Upper lobe of left lung (tissue), 6 donors: ENCODE measurements around the gene TLE4. TPM values are rescaled to one million over a fixed set of nuclear protein-coding genes. Genes with fewer than 3 reads are reported as not detected.

Experiments used
- ATAC-seq, 2 donors: fragments of 200-7000 bp; cut with Tn5 transposase; one replicate each; pipeline ENCODE4 v1.9.1; 2022; ENCODE audit warnings: mild to moderate bottlenecking in 2 of 2, moderate library complexity in 2 of 2; ENCODE audit not compliant: low FRiP score in 2 of 2
- DNase-seq, 2 donors: peaks; one replicate each; pipeline ENCODE4 v3.0.0-alpha.2; 2019 to 2020
- H3K27ac ChIP-seq, 4 donors: fragments of 200-600 bp; sonication (generic); one replicate each; pipeline ENCODE4 v1.5.1; 2016 to 2019
- H3K27me3 ChIP-seq, 4 donors: fragments of 200-600 bp; sonication (generic); one replicate each; pipeline ENCODE4 v1.5.1; 2017 to 2019
- H3K36me3 ChIP-seq, 4 donors: fragments of 200-600 bp; sonication (generic); one replicate each; pipeline ENCODE4 v1.5.1; 2016 to 2019
- H3K4me1 ChIP-seq, 4 donors: fragments of 200-600 bp; sonication (generic); one replicate each; pipeline ENCODE4 v1.5.1; 2018 to 2019
- H3K4me3 ChIP-seq, 4 donors: fragments of 200-600 bp; sonication (generic); one replicate each; pipeline ENCODE4 v1.5.1; 2017 to 2019; ENCODE audit warnings: mild to moderate bottlenecking in 2 of 4, moderate library complexity in 1 of 4
- H3K9me3 ChIP-seq, 4 donors: fragments of 200-600 bp; sonication (generic); one replicate each; pipeline ENCODE4 v1.5.1; 2018 to 2019
- CTCF ChIP-seq, 6 experiments: fragments of 450-650 bp in 4 of 6; fragments of 200-600 bp in 2 of 6; sonication (generic) in 2 of 6; IDR thresholded peaks; one replicate each; pipeline ENCODE4 v1.5.1; 2016 to 2019; ENCODE audit warnings: antibody characterized with exemption in 6 of 6
- EP300 ChIP-seq, 4 donors: sonication (generic); formaldehyde crosslinking; IDR thresholded peaks; one replicate each; pipeline ENCODE4 v1.5.1; 2017; ENCODE audit warnings: antibody characterized with exemption in 4 of 4, control low read depth in 2 of 4
- POLR2A ChIP-seq, 4 donors: fragments of 450-650 bp; IDR thresholded peaks; one replicate each; pipeline ENCODE4 v1.5.1; 2016 to 2017; ENCODE audit warnings: antibody characterized with exemption in 4 of 4, mild to moderate bottlenecking in 2 of 4
- POLR2AphosphoS5 ChIP-seq, 2 donors: sonication (generic); formaldehyde crosslinking; IDR thresholded peaks; one replicate each; pipeline ENCODE4 v1.5.1; 2017; ENCODE audit warnings: antibody characterized with exemption in 2 of 2
- WGBS, 2 donors: methylation state at CpG; one replicate each; pipeline ENCODE4 v1.1.5; 2017 to 2018; 5-methylcytosine and 5-hydroxymethylcytosine counted together
- total RNA-seq, 6 donors: library from RNA; depleted of rRNA in 4 of 6; stranded (reverse); fragments of >200 nt in 4 of 6; gene quantifications; one replicate each; pipeline versions ENCODE4 v1.1.0 to v1.2.1, GENCODE V29; 2016 to 2021
- donor health status: DM: no; HTN: no; CAD: no; lungs with moderate emphysema.
- donor health status: DM: no; HTN: yes; CAD: no; lungs with severe emphysema.

The TLE4 gene
- total RNA-seq, 6 donors from 2014 or later: 37.7 to 152 (median 46.7) TPM

- H3K36me3 ChIP-seq: no peaks in the 10 kb centered on the region
- no peak for ATAC-seq
- TF ChIP-seq CTCF (IDR thresholded peaks at IDR 0.05) (no peak), EP300 (IDR thresholded peaks at IDR 0.05) (no peak), POLR2A (IDR thresholded peaks at IDR 0.05) (no peak), POLR2AphosphoS5 (IDR thresholded peaks at IDR 0.05) (no peak)
- no peaks in the 10 kb centered on the region for H3K4me1 ChIP-seq
- H3K27me3 ChIP-seq: no peaks in the 10 kb centered on the region
- H3K4me3 ChIP-seq: no peak overlapping the region
- no peak overlapping the region for H3K27ac ChIP-seq
- no peaks in the 10 kb centered on the region for H3K9me3 ChIP-seq
- no peak for DNase-seq
- WGBS, 2 donors: 83 to 84% methylated on average over 6 of the region's 6 CpGs
Observed at GRCh38 chr9:79763671-79764285, 192.0 kb downstream of the TLE4 start.

GRCh38 chr9:79764374-79764773, 192.6 kb downstream of the TLE4 start:
- Histone ChIP-seq H3K27ac (no peak overlapping the region), H3K4me3 (no peak overlapping the region), H3K4me1 (no peaks in the 10 kb centered on the region), H3K36me3 (no peaks in the 10 kb centered on the region), H3K9me3 (no peaks in the 10 kb centered on the region), H3K27me3 (no peaks in the 10 kb centered on the region)
- WGBS, 2 donors: 57 to 61% methylated on average over 3 of the region's 3 CpGs
- TF ChIP-seq POLR2A (IDR thresholded peaks at IDR 0.05) (no peak), POLR2AphosphoS5 (IDR thresholded peaks at IDR 0.05) (no peak), CTCF (IDR thresholded peaks at IDR 0.05) (no peak), EP300 (IDR thresholded peaks at IDR 0.05) (no peak)
- peak in 1 of 2 donors; percentile 89 for ATAC-seq
- no peak for DNase-seq

- TF ChIP-seq POLR2A (IDR thresholded peaks at IDR 0.05) (no peak), EP300 (IDR thresholded peaks at IDR 0.05) (no peak), CTCF (IDR thresholded peaks at IDR 0.05) (no peak), POLR2AphosphoS5 (IDR thresholded peaks at IDR 0.05) (no peak)
- ATAC-seq: no peak
- 83 to 88% methylated on average over 6 of the region's 6 CpGs for WGBS, 2 donors
- Histone ChIP-seq H3K9me3 (no peaks in the 10 kb centered on the region), H3K27ac (no peak overlapping the region), H3K27me3 (no peaks in the 10 kb centered on the region), H3K4me1 (no peaks in the 10 kb centered on the region), H3K36me3 (no peaks in the 10 kb centered on the region), H3K4me3 (no peak overlapping the region)
- DNase-seq: no peak
Observed at GRCh38 chr9:79765466-79765865, 193.7 kb downstream of the TLE4 start.

GRCh38 chr9:79766091-79766490, 194.3 kb downstream of the TLE4 start:
- H3K9me3 ChIP-seq: no peaks in the 10 kb centered on the region
- no peak for ATAC-seq
- H3K4me3 ChIP-seq: no peak overlapping the region
- TF ChIP-seq EP300 (IDR thresholded peaks at IDR 0.05) (no peak), POLR2A (IDR thresholded peaks at IDR 0.05) (no peak)
- no peak for DNase-seq
- no peaks in the 10 kb centered on the region for H3K27me3 ChIP-seq
- no peaks in the 10 kb centered on the region for H3K36me3 ChIP-seq
- no peaks in the 10 kb centered on the region for H3K4me1 ChIP-seq
- 93 to 96% methylated on average over 5 of the region's 5 CpGs for WGBS, 2 donors
- H3K27ac ChIP-seq: no peak overlapping the region

GRCh38 chr9:79768194-79768593, 196.4 kb downstream of the TLE4 start:
- DNase-seq: no peak
- no peak for ATAC-seq
- 56% methylated on average over 3 of the region's 3 CpGs for WGBS, 2 donors
- Histone ChIP-seq H3K36me3 (no peaks in the 10 kb centered on the region), H3K27ac (no peak overlapping the region), H3K4me1 (no peaks in the 10 kb centered on the region), H3K27me3 (no peaks in the 10 kb centered on the region), H3K9me3 (no peaks in the 10 kb centered on the region), H3K4me3 (no peak overlapping the region)
- TF ChIP-seq POLR2A (IDR thresholded peaks at IDR 0.05): no peak
- no peak for TF ChIP-seq EP300 (IDR thresholded peaks at IDR 0.05)
- no peak for TF ChIP-seq CTCF (IDR thresholded peaks at IDR 0.05)
- TF ChIP-seq POLR2AphosphoS5 (IDR thresholded peaks at IDR 0.05): no peak
